Astrocyte of the cerebellum (primary cell): ENCODE results near the gene COL25A1.

Experiments
- DNase-seq: peaks from one replicate; pipeline ENCODE4 v3.0.0-alpha.2; 2011; ENCODE audit warnings: low read depth
- H3K4me3 ChIP-seq: 2 replicates; pipeline ENCODE4 v1.5.1; 2011; ENCODE audit warnings: mild to moderate bottlenecking, low read depth, low read length, moderate library complexity
- in situ Hi-C: cut with HindIII; loops from 2 replicates; pipeline ENCODE4 v1.10.0; 2017; ENCODE audit warnings: low sequenced_read_pairs
- TF ChIP-seq, protein P1 (sequence below): IDR thresholded peaks from 2 replicates; pipeline ENCODE4 v1.5.1; 2012; ENCODE audit warnings: low read length, low read depth, moderate library complexity, mild to moderate bottlenecking; ENCODE audit errors: missing control alignments

The COL25A1 gene

DNA sequence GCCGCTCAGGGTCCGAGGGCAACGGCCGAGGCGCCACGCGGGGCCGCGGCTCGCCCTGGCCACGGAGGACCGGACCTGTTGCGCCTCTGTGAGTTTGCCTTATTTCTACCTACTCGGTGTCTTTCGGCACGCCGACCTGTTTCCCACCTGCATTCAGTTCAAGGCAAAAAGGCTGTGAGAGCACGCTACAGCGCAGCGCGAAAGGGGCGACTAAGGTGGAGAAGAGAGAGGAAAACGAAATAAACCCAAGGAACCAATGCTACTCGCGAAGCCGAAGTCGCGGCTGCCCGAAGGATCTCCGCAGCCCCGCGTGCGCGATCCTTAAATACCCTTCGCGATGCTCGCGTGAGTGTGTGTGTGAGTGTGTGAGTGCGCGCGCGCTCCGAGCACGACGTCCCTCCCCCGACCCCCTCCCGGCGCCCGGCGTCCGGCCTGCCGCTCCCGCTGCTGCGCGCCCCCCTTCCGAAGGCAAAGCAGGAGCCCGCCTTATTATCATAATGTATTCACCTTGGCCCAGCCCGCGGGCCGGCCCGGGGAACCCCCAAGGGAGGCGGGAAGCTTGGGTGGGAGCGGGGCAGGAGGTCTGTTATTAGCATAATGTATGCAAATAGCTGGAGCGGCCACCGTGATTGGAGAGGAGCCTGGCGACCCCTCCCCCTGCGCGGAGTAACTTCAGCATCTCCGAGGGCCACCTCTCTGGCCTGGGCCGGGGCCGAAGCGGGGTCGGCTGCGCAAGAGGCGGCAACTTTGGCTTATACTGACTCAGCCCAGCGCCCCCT, at the start of gene COL25A1:
TSS of gene COL25A1 (minus strand) at position 298 of the 779 bp plus-strand sequence.
- in situ Hi-C loops: no loop called here

DNA sequence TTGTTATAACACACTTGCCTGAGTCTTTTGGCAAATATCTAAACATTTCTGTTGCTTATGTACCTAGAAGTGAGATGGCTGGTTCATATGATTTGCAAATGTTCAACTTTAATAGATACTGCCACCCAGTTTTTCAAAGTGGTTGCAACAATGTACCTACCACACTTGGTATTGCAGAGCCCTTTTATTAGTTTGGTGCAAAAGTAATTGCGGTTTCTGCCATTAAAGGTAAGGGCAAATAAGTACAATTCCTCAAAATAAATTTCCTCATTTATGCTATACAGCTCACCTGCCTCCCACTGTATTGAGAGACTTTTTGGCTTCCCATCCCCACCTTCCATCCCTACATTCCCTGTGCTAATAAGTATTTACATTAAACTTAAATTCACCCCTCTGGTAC, 47.7 kb upstream of the COL25A1 start:
- no peak for DNase-seq
- no peak overlapping the region for H3K4me3 ChIP-seq
- TF ChIP-seq, protein P1, sequence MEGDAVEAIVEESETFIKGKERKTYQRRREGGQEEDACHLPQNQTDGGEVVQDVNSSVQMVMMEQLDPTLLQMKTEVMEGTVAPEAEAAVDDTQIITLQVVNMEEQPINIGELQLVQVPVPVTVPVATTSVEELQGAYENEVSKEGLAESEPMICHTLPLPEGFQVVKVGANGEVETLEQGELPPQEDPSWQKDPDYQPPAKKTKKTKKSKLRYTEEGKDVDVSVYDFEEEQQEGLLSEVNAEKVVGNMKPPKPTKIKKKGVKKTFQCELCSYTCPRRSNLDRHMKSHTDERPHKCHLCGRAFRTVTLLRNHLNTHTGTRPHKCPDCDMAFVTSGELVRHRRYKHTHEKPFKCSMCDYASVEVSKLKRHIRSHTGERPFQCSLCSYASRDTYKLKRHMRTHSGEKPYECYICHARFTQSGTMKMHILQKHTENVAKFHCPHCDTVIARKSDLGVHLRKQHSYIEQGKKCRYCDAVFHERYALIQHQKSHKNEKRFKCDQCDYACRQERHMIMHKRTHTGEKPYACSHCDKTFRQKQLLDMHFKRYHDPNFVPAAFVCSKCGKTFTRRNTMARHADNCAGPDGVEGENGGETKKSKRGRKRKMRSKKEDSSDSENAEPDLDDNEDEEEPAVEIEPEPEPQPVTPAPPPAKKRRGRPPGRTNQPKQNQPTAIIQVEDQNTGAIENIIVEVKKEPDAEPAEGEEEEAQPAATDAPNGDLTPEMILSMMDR: no peak
- in situ Hi-C loops: no loop called here

More for the DNA sequence above, at the start of gene COL25A1:
- peak within 1 kb of the TSS; percentile 54 for H3K4me3 ChIP-seq
- TF ChIP-seq, protein P1: no peak
- DNase-seq: no peak

DNA sequence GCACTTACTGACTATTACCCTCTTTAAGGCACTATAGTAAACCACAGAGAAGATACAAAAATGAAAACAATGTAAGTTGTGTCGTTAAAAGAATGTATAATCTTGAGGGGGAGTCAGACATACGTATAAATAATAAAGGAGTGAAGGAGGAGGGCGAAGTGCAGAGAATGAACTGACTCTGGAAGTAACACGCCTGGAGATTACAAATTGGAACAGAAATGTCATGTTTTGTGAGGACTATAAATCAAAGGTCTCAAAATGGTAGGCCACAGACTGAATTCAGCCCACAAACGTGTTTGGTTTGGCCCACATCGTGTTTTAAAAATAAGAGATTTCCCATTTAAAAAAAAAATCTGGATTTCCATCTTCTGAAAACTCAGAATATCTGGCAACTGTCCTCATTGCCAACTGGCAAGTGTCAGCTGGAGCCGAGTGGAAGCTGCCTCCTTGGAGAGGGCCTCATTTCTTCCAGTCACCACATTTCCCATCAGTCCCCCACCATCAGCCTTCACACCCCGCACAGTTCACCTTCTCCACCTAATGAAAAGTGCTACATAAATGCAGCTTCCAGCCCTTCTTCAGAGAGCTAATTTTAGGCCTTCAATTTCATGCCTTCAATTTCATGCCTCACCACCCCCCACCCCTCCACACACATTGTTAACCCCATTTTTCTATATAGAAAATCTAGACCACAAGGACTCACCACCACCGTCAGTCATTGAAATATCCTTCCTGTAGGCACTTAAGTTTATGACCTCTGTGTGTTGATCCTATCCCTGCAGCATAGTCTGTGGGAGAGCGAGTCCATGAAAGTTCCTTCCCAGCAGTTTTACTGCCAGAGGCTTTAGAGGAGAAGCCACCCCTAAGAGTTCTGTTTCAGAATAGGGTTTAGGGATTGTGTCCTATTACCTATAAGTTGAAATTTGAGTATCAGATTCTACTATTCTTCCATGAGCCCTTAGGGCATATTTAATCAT, 32.0 kb upstream of the COL25A1 start:
- H3K4me3 ChIP-seq: no peak overlapping the region
- in situ Hi-C loops: no loop called here
- TF ChIP-seq, protein P1: no peak
- no peak for DNase-seq

DNA sequence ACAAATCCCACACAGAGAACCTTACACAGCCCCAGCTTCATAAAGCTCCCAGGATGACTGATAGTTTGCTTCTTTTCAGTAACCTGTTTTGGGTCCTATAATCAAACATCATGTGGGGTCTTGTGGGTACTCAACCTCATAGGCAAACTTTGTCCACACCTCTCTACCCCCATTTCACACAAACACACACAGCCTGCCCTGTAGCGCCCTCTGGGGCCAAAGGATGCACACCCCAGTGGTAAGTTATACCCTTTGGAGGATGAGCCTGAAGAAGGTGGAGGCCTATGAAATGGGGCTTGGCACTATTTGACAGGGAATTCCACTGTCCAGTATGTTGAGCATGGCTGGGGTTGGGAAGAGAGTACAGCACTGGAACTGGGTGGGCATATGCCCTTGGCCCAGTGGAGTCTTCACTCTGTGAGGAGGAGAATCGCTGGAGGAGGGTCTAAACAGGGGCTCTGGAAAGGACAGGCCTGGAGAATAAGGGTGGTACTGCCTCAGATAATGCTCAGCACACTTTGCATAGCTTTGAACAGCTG, 30.5 kb upstream of the COL25A1 start:
- no peak for DNase-seq
- in situ Hi-C loops: no loop called here
- TF ChIP-seq, protein P1: peak; percentile 15
- no peak overlapping the region for H3K4me3 ChIP-seq

DNA sequence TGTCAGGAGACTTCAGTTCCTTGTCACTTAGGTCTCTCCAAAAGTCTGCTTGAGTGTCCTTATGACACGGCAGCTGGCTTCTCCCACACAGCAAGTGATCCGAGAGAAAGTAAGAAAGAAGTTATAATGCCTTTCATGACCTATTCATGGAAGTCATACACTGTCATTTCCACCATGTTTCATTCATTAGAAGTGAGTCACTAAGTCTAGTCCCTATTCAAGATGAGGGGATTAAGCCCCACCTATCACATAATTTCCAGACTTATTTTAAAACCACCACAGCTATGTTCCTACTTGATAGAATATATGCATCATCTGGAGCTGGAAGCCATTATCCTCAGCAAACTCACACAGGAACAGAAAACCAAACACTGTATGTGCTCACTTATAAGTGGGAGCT, 25.2 kb upstream of the COL25A1 start:
- in situ Hi-C loops: no loop called here
- no peak for DNase-seq
- TF ChIP-seq, protein P1: no peak
- no peak overlapping the region for H3K4me3 ChIP-seq

DNA sequence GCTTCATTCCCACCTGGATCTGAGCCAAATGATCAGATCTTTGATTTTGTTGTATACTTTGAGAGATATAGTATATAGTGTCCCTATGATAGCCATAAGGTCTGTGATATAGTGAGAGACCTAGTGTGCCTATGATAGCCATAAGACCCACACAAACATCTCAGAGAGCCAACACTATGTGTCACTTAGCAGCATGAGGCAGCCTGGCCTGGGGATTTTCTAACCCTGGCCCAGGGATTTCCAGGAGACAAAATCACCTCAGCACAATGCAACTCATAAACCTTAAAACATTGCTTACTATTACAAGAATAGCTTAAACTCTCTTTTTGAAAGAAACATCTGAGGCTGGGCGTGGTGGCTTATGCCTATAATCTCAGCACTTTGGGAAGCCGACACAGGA, 23.2 kb upstream of the COL25A1 start:
- TF ChIP-seq, protein P1: no peak
- H3K4me3 ChIP-seq: no peak overlapping the region
- in situ Hi-C loops: no loop called here
- no peak for DNase-seq
